Endometrial microvascular endothelial cells (primary cell): Measurements from ENCODE around the gene RPL37A. TPM values are rescaled to one million over a fixed set of nuclear protein-coding genes. Genes with fewer than 3 reads are reported as not detected.

Experiments
- in situ Hi-C: cut with HindIII; loops from 2 replicates; pipeline ENCODE4 v1.10.0; 2017; ENCODE audit warnings: low sequenced_read_pairs, low pct_unique_long_range_greater_than_20kb; ENCODE audit errors: inconsistent ontology term
- total RNA-seq: library from RNA; depleted of rRNA; stranded (reverse); fragments of >200 nt; gene quantifications from one replicate; pipeline ENCODE4 v1.2.3, GENCODE V29; 2015; ENCODE audit errors: inconsistent ontology term

Gene RPL37A
- total RNA-seq = 1,298 TPM

GRCh38 chr2:216498379-216499352 is at the start of gene RPL37A:
Gene RPL37A (plus strand): TSS chr2:216498844. CDS start chr2:216498875, 31 bp downstream.
- in situ Hi-C loops = no loop called here

GRCh38 chr2:216450346-216450745 is 48.3 kb upstream of the RPL37A start:
- in situ Hi-C loops = no loop called here

GRCh38 chr2:216450784-216451183 is 47.9 kb upstream of the RPL37A start:
- in situ Hi-C loops = no loop called here

- in situ Hi-C loops = no loop called here
Measured at GRCh38 chr2:216453955-216454614, 44.6 kb upstream of the RPL37A start.

GRCh38 chr2:216463148-216463547 is 35.5 kb upstream of the RPL37A start:
- in situ Hi-C loops = no loop called here

- in situ Hi-C loops = no loop called here
Measured at GRCh38 chr2:216464104-216464720, 34.4 kb upstream of the RPL37A start.

GRCh38 chr2:216465579-216466195 is 33.0 kb upstream of the RPL37A start:
- in situ Hi-C loops = no loop called here

GRCh38 chr2:216467845-216468244 is 30.8 kb upstream of the RPL37A start:
- in situ Hi-C loops = no loop called here

- in situ Hi-C loops = no loop called here
Measured at GRCh38 chr2:216469661-216470060, 29.0 kb upstream of the RPL37A start.

- in situ Hi-C loops = no loop called here
Measured at GRCh38 chr2:216473187-216473586, 25.5 kb upstream of the RPL37A start.

GRCh38 chr2:216474925-216475670 is 23.5 kb upstream of the RPL37A start:
- in situ Hi-C loops = no loop called here

- in situ Hi-C loops = no loop called here
Measured at GRCh38 chr2:216475767-216476166, 22.9 kb upstream of the RPL37A start.

GRCh38 chr2:216477283-216478035 is 21.2 kb upstream of the RPL37A start:
- in situ Hi-C loops = no loop called here

- in situ Hi-C loops = no loop called here
Measured at GRCh38 chr2:216478151-216478550, 20.5 kb upstream of the RPL37A start.

- in situ Hi-C loops = no loop called here
Measured at GRCh38 chr2:216478791-216479190, 19.9 kb upstream of the RPL37A start.

- in situ Hi-C loops = no loop called here
Measured at GRCh38 chr2:216480221-216480620, 18.4 kb upstream of the RPL37A start.

GRCh38 chr2:216482640-216483039 is 16.0 kb upstream of the RPL37A start:
- in situ Hi-C loops = no loop called here

GRCh38 chr2:216485237-216485636 is 13.4 kb upstream of the RPL37A start:
- in situ Hi-C loops = no loop called here
